Vagina (tissue), 2 donors: ENCODE results near the gene OR7C1. TPM values are rescaled to one million over a fixed set of nuclear protein-coding genes. Genes with fewer than 3 reads are reported as not detected.
"Not testable (repeated sequence)": the region's sequence is repeated elsewhere in the genome, so short reads cannot be mapped to it uniquely, and the experiment has no call there.

Experiments
- DNase-seq, 2 donors: peaks; one replicate each; pipeline ENCODE4 v3.0.0-alpha.2; 2017; ENCODE audit errors: extremely low spot score in 2 of 2
- H3K27ac ChIP-seq: fragments of 200-600 bp; sonication (generic); one replicate; pipeline ENCODE4 v1.5.1; 2019
- H3K27me3 ChIP-seq: fragments of 200-600 bp; sonication (generic); one replicate; pipeline ENCODE4 v1.5.1; 2019
- H3K36me3 ChIP-seq, 2 donors: fragments of 200-600 bp; sonication (generic); one replicate each; pipeline ENCODE4 v1.5.1; 2017 to 2019
- H3K4me1 ChIP-seq: fragments of 200-600 bp; sonication (generic); one replicate; pipeline ENCODE4 v1.5.1; 2019
- H3K4me3 ChIP-seq, 2 donors: fragments of 200-600 bp; sonication (generic); 1 replicate in 1 of 2; 2 replicates in 1 of 2; pipeline ENCODE4 v1.5.1; 2016 to 2019
- H3K9me3 ChIP-seq: fragments of 200-600 bp; sonication (generic); one replicate; pipeline ENCODE4 v1.5.1; 2019
- POLR2A ChIP-seq, 2 donors: fragments of 450-650 bp; IDR thresholded peaks; one replicate each; pipeline ENCODE4 v1.6.1; 2017; ENCODE audit warnings: antibody characterized with exemption in 2 of 2, mild to moderate bottlenecking in 2 of 2, moderate library complexity in 2 of 2
- POLR2AphosphoS5 ChIP-seq, 2 donors: sonication (generic); formaldehyde crosslinking; IDR thresholded peaks; one replicate each; pipeline ENCODE4 v1.9.0; 2017; ENCODE audit warnings: antibody characterized with exemption in 2 of 2, mild to moderate bottlenecking in 2 of 2, low read depth in 1 of 2; ENCODE audit not compliant: insufficient read depth in 1 of 2
- intact Hi-C: fragments of 100-400 bp; cut with DNase I; formaldehyde crosslinking; loops from one replicate; pipeline ENCODE4 v1.15.1; 2023
- total RNA-seq: library from RNA; depleted of rRNA; stranded (reverse); fragments of >200 nt; gene quantifications from one replicate; pipeline ENCODE4 v1.2.3, GENCODE V29; 2016
- TF ChIP-seq, protein P1 (sequence below), 3 experiments: fragments of 450-650 bp in 2 of 3; fragments of 200-600 bp in 1 of 3; sonication (generic) in 1 of 3; IDR thresholded peaks; one replicate each; pipeline ENCODE4 v1.5.1; 2017 to 2019; ENCODE audit warnings: antibody characterized with exemption in 3 of 3, mild to moderate bottlenecking in 2 of 3, moderate library complexity in 2 of 3

OR7C1 gene
- total RNA-seq, 1 donor from 2014 or later, result 0.74 TPM

DNA sequence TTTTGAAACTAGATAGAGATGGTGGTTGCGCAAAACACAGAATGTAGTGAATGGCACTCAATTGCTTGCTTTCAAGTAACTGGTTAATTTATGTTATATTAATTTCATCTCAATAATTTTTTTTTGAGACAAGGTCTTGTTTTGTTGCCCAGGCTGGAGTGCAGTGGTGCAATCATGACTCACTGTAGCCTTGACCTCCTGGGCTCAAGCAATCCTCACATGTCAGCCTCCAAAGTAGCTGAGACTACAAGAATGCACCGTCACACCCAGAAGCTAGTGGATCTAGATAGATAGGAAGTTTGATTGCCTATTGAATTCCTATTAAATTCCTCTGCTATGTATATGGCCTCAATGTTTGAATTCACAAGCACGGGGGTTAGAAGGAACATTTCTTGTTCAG, 30.2 kb downstream of the OR7C1 start:
- Histone ChIP-seq H3K36me3 (no peaks in the 10 kb centered on the region), H3K27me3 (no peaks in the 10 kb centered on the region), H3K9me3 (no peaks in the 10 kb centered on the region), H3K4me1 (no peaks in the 10 kb centered on the region), H3K27ac (no peak overlapping the region), H3K4me3 (no peak overlapping the region)
- no peak for DNase-seq
- TF ChIP-seq, protein P1, sequence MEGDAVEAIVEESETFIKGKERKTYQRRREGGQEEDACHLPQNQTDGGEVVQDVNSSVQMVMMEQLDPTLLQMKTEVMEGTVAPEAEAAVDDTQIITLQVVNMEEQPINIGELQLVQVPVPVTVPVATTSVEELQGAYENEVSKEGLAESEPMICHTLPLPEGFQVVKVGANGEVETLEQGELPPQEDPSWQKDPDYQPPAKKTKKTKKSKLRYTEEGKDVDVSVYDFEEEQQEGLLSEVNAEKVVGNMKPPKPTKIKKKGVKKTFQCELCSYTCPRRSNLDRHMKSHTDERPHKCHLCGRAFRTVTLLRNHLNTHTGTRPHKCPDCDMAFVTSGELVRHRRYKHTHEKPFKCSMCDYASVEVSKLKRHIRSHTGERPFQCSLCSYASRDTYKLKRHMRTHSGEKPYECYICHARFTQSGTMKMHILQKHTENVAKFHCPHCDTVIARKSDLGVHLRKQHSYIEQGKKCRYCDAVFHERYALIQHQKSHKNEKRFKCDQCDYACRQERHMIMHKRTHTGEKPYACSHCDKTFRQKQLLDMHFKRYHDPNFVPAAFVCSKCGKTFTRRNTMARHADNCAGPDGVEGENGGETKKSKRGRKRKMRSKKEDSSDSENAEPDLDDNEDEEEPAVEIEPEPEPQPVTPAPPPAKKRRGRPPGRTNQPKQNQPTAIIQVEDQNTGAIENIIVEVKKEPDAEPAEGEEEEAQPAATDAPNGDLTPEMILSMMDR (IDR thresholded peaks at IDR 0.05), result no peak
- TF ChIP-seq POLR2AphosphoS5 (IDR thresholded peaks at IDR 0.05; ENCODE audit: insufficient read depth in 1 of 2, low read depth in 1 of 2) (no peak), POLR2A (IDR thresholded peaks at IDR 0.05) (no peak)
- intact Hi-C loops, result no loop called here

DNA sequence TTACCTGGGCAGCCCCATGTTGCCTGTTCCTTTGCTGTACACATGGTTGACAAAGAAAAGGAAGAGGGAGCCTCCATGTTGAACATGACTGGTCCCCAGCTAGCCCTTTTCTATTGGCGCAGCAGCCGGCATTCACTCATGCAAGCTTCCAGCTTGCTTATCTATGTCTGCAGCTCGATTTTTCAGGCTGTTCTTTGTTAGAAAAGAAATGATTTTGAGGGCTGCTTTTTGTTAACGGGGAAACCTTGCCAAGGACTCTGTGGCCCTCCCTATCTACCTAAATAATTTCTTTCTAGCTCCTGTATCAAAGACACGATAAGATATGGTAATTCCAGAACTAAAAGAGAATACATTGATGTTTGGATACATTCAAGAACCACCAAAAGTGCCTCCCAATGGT, 36.2 kb downstream of the OR7C1 start:
- Histone ChIP-seq H3K27ac (no peak overlapping the region), H3K27me3 (no peaks in the 10 kb centered on the region), H3K36me3 (no peaks in the 10 kb centered on the region), H3K4me3 (no peak overlapping the region), H3K9me3 (no peaks in the 10 kb centered on the region), H3K4me1 (no peaks in the 10 kb centered on the region)
- no peak for DNase-seq
- TF ChIP-seq POLR2AphosphoS5 (IDR thresholded peaks at IDR 0.05; ENCODE audit: insufficient read depth in 1 of 2, low read depth in 1 of 2), result no peak
- TF ChIP-seq POLR2A (IDR thresholded peaks at IDR 0.05), result no peak
- TF ChIP-seq, protein P1 (IDR thresholded peaks at IDR 0.05), result no peak
- intact Hi-C loops, result no loop called here

DNA sequence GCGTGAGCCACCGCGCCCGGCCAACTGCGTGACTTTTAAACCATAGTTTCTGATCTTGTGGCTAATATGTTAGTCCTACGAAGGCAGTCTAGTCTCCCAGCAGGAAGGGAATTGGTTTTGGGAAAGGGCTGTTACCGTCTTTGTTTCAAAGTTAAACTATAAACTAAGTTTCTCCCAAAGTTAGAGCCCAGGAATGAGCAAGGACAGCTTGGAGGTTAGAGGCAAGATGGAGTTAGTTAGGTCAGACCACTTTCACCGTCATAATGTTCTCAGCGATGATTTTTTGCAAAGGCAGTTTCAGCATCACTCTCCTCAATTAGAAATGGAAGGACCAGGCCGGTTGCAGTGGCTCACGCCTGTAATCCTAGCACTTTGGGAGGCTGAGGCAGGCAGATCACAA, 39.0 kb downstream of the OR7C1 start:
- Histone ChIP-seq H3K4me3 (no peak overlapping the region), H3K27me3 (no peaks in the 10 kb centered on the region), H3K9me3 (no peaks in the 10 kb centered on the region), H3K27ac (no peak overlapping the region), H3K36me3 (no peaks in the 10 kb centered on the region), H3K4me1 (no peaks in the 10 kb centered on the region)
- intact Hi-C loops, result no loop called here
- DNase-seq, result peak in 1 of 2 donors; percentile 40
- TF ChIP-seq POLR2A (IDR thresholded peaks at IDR 0.05) (no peak), POLR2AphosphoS5 (IDR thresholded peaks at IDR 0.05; ENCODE audit: insufficient read depth in 1 of 2, low read depth in 1 of 2) (no peak)

DNA sequence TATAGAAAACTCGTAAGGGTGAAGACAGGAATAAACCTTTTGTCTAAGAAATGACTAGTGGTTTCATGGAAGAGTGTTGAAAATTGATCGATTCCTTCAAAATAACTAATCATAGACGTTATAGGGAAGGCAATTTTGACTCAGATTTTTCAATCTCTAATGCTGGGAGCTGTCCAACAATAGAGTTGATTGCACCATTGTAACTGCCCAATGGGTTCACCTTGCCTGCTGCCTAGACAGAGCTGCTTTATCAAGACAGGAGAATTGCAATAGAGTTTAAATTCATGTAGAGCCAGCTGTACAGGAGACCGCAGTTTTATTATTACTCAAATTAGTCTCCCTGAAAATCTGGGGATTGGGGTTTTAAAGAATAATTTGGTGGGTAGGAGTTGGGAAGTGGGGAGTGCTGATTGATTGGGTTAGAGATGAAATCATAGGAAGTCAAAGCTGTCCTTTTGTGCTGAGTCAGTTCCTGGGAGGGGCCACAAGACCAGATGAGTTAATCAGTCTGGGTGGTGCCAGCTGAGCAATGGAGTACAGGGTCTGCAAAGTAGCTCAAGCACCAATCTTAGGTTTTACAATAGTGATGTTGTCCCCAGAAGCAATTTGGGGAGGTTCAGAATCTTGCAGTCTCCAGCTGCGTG, 39.8 kb downstream of the OR7C1 start:
- intact Hi-C loops, result no loop called here

DNA sequence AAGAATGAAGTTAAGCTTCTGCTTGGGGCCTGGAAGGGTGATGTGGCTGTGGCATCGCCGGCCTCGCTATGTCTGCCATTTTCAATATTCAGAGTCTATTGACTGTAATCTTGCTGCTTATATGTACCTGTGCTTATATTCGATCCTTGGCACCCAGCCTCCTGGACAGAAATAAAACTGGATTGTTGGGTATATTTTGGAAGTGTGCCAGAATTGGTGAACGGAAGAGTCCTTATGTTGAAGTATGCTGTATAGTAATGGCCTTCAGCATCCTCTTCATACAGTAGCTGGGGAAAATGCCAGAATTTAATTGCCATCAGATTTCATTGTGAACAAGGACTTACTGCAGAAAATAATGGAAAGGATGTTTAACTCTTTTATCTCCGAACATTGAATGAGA, 42.7 kb downstream of the OR7C1 start:
- H3K27ac ChIP-seq, intact Hi-C loops, DNase-seq, H3K9me3 ChIP-seq, H3K4me1 ChIP-seq, H3K4me3 ChIP-seq, H3K36me3 ChIP-seq, H3K27me3 ChIP-seq: not testable (repeated sequence)

More for the DNA sequence above, 39.8 kb downstream of the OR7C1 start:
- Histone ChIP-seq H3K27ac (no peak overlapping the region), H3K4me3 (no peak overlapping the region), H3K4me1 (no peaks in the 10 kb centered on the region), H3K36me3 (no peaks in the 10 kb centered on the region), H3K27me3 (no peaks in the 10 kb centered on the region), H3K9me3 (no peaks in the 10 kb centered on the region)
- DNase-seq, result peak in 1 of 2 donors; percentile 19
- TF ChIP-seq, protein P1 (IDR thresholded peaks at IDR 0.05), result no peak
- TF ChIP-seq POLR2AphosphoS5 (IDR thresholded peaks at IDR 0.05; ENCODE audit: insufficient read depth in 1 of 2, low read depth in 1 of 2) (no peak), POLR2A (IDR thresholded peaks at IDR 0.05) (no peak)

DNA sequence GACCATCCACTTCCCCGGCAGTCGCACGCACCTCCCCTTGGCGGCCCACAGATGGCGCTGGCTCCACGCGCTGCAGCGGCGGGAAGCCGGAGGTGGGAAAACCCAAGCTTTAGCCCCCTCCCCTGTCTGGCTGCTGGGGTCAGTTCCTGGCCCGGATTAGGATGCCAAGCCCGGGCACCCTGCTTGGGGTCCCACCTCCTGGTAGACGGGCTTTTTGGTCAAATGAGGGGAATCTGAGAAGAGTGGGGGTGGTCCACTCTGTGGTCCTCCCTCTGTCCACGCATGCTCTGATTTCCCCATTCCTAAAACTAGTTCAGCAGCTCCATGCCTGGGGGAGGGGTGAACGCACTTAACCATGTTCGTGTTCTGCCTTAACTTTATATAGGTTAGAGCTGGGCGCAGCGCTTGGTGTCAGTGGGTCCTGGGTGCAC, 48.5 kb downstream of the OR7C1 start:
- DNase-seq, result peak in 1 of 2 donors; percentile 70
- H3K27me3 ChIP-seq, result no peaks in the 10 kb centered on the region
- no peaks in the 10 kb centered on the region for H3K36me3 ChIP-seq
- TF ChIP-seq POLR2A (IDR thresholded peaks at IDR 0.05), result no peak
- TF ChIP-seq, protein P1 (IDR thresholded peaks at IDR 0.05), result peak in 2 of 3 experiments; percentile 39 to 44
- no peak for TF ChIP-seq POLR2AphosphoS5 (IDR thresholded peaks at IDR 0.05; ENCODE audit: insufficient read depth in 1 of 2, low read depth in 1 of 2)
- no peaks in the 10 kb centered on the region for H3K9me3 ChIP-seq
- intact Hi-C loops, result no loop called here
- H3K4me3 ChIP-seq, result no peak overlapping the region
- H3K4me1 ChIP-seq, result no peaks in the 10 kb centered on the region
- H3K27ac ChIP-seq, result no peak overlapping the region

DNA sequence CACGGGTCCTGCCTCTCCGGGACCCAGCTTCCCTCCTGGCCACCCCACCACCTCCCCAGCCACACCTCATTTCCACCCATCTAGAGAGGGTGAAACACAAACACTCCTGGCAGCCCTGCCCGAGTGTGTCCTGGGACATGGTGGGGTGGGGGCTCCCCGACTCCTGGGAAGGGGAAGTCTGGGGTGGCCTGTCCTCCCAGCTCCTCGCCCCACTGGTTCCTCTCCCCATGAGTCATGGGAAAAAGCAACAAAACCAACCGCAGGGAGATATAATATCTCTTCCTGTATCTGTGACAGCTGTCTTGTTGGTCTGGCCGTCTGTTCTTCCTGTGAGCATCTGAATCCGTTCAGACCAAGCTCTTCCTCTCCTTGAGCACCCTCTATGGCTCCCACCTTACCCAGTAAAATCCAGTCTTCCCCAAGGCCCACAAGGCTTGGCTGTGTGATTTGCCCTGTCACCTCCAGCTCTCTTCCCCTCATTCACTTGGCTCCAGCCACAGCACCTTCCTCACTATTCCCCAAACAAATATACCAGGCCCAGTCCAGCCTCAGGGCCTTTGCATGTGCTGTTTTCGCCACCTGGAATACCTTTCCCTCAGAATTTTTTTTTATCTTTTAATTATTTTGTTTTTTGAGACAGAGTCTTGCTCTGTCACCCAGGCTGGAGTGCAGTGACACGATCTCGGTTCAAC, 49.7 kb downstream of the OR7C1 start:
- H3K27ac ChIP-seq, H3K36me3 ChIP-seq, H3K27me3 ChIP-seq, H3K9me3 ChIP-seq, H3K4me3 ChIP-seq, H3K4me1 ChIP-seq, intact Hi-C loops: not testable (repeated sequence)
- peak in 1 of 2 donors; percentile 58 for DNase-seq

DNA sequence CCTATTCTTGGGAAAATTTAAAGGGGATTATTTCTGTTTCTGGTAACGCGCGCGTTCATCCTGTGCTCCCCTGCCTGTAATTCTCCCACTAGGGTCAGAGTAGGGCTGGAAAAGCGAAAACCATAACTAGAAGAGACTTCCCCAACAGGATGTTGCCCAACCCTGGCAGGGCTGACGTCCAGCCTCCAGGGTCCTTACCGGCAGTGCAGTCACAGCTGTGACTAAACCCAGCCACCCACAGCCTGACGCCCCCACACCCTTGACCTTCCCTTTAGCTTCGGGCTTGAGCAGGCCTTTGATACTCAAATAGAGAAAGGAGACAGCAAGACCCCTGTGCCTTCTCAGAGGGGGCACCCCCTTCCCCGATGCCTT, 50.3 kb downstream of the OR7C1 start:
- H3K4me1 ChIP-seq, H3K36me3 ChIP-seq, H3K9me3 ChIP-seq, intact Hi-C loops, H3K27me3 ChIP-seq, H3K27ac ChIP-seq, H3K4me3 ChIP-seq: not testable (repeated sequence)
- DNase-seq, result peak in 1 of 2 donors; percentile 79
